ENCODE data around the gene CR1. TPM values are rescaled to one million over a fixed set of nuclear protein-coding genes. Genes with fewer than 3 reads are reported as not detected.

The CR1 gene
- polyA plus RNA-seq, 1 donor (not counting 4 experiments of a cell fraction or from before 2014, with no cell fraction given), result 0.09 TPM

GRCh38 chr1:207497941-207498340 is 2.0 kb downstream of the CR1 start:
- H3K9me3 ChIP-seq (ENCODE audit: control insufficient read depth, low read depth, low read length), result no peaks in the 10 kb centered on the region
- H3K36me3 ChIP-seq (ENCODE audit: control insufficient read depth in 2 of 2, extremely low read depth in 1 of 2, insufficient read depth in 2 of 2, low read length in 2 of 2), result no peaks in the 10 kb centered on the region
- peaks cover 60% of the 10 kb centered on the region for H3K27me3 ChIP-seq (ENCODE audit: control insufficient read depth, extremely low read depth, insufficient read depth, low read length)
- H3K9me1 ChIP-seq (ENCODE audit: control insufficient read depth, extremely low read depth, insufficient read depth, low read length), result no peaks in the 10 kb centered on the region
- H3K4me2 ChIP-seq (ENCODE audit: control insufficient read depth, extremely low read depth, insufficient read depth, low read depth, low read length), result no peak overlapping the region
- no peak overlapping the region for H3K4me3 ChIP-seq (ENCODE audit: control insufficient read depth in 2 of 3, extremely low read depth in 1 of 3, insufficient read depth in 2 of 3, low read depth in 1 of 3, low read length in 3 of 3)
- DNase-seq (ENCODE audit: low read depth, low spot score) (no peak), FAIRE-seq (no peak)
- no peaks in the 10 kb centered on the region for H3K79me2 ChIP-seq (ENCODE audit: control insufficient read depth, insufficient read depth, low read length)
- TF ChIP-seq CTCF (optimal IDR thresholded peaks at IDR 0.05 in 1 of 3, IDR thresholded peaks at IDR 0.05 in 1 of 3, conservative IDR thresholded peaks at IDR 0.05 in 1 of 3; ENCODE audit: extremely low read depth in 1 of 3, insufficient read depth in 2 of 3, low read length in 3 of 3) (no peak), EZH2 (IDR thresholded peaks at IDR 0.05; ENCODE audit: low read length) (no peak)
- no peak overlapping the region for H2AFZ ChIP-seq (ENCODE audit: control insufficient read depth, low read length)
- no peak overlapping the region for H3K27ac ChIP-seq (ENCODE audit: control insufficient read depth, insufficient read depth, low read length)
- no peaks in the 10 kb centered on the region for H3K4me1 ChIP-seq (ENCODE audit: control insufficient read depth, extremely low read depth, insufficient read depth, low read length)
- no peaks in the 10 kb centered on the region for H4K20me1 ChIP-seq (ENCODE audit: control insufficient read depth, extremely low read depth, insufficient read depth, low read length)
- H3K9ac ChIP-seq (ENCODE audit: control insufficient read depth, extremely low read depth, insufficient read depth, low read length), result no peak overlapping the region
- dilution Hi-C loops (cut with MboI; ENCODE audit: extremely low pct_ligation_motif_present, low sequenced_read_pairs), result no loop called here

GRCh38 chr1:207499573-207499972 is 3.6 kb downstream of the CR1 start:
- Histone ChIP-seq H3K4me2 (ENCODE audit: control insufficient read depth, extremely low read depth, insufficient read depth, low read depth, low read length) (no peak overlapping the region), H3K27me3 (ENCODE audit: control insufficient read depth, extremely low read depth, insufficient read depth, low read length) (peaks cover 55% of the 10 kb centered on the region), H3K4me3 (ENCODE audit: control insufficient read depth in 2 of 3, extremely low read depth in 1 of 3, insufficient read depth in 2 of 3, low read depth in 1 of 3, low read length in 3 of 3) (no peak overlapping the region), H2AFZ (ENCODE audit: control insufficient read depth, low read length) (no peak overlapping the region), H3K9me1 (ENCODE audit: control insufficient read depth, extremely low read depth, insufficient read depth, low read length) (no peaks in the 10 kb centered on the region), H3K36me3 (ENCODE audit: control insufficient read depth in 2 of 2, extremely low read depth in 1 of 2, insufficient read depth in 2 of 2, low read length in 2 of 2) (no peaks in the 10 kb centered on the region), H3K79me2 (ENCODE audit: control insufficient read depth, insufficient read depth, low read length) (no peaks in the 10 kb centered on the region), H3K27ac (ENCODE audit: control insufficient read depth, insufficient read depth, low read length) (no peak overlapping the region), H3K9me3 (ENCODE audit: control insufficient read depth, low read depth, low read length) (no peaks in the 10 kb centered on the region), H4K20me1 (ENCODE audit: control insufficient read depth, extremely low read depth, insufficient read depth, low read length) (no peaks in the 10 kb centered on the region), H3K9ac (ENCODE audit: control insufficient read depth, extremely low read depth, insufficient read depth, low read length) (no peak overlapping the region), H3K4me1 (ENCODE audit: control insufficient read depth, extremely low read depth, insufficient read depth, low read length) (no peaks in the 10 kb centered on the region)
- DNase-seq (ENCODE audit: low read depth, low spot score), result peak; percentile 25
- TF ChIP-seq EZH2 (IDR thresholded peaks at IDR 0.05; ENCODE audit: low read length) (no peak), CTCF (optimal IDR thresholded peaks at IDR 0.05 in 1 of 3, IDR thresholded peaks at IDR 0.05 in 1 of 3, conservative IDR thresholded peaks at IDR 0.05 in 1 of 3; ENCODE audit: extremely low read depth in 1 of 3, insufficient read depth in 2 of 3, low read length in 3 of 3) (peak; percentile 73 to 80 (median 77))
- dilution Hi-C loops (cut with MboI; ENCODE audit: extremely low pct_ligation_motif_present, low sequenced_read_pairs), result no loop called here
- peak; percentile 43 for FAIRE-seq

Measured in keratinocyte (primary cell).